Panc1 (cell line): ENCODE results near the gene TIMM8A.

Source experiments
- POLR2AphosphoS5 ChIP-seq: IDR thresholded peaks from 2 replicates; pipeline ENCODE4 v1.6.1; 2012; ENCODE audit warnings: mild to moderate bottlenecking, low read depth, low read length, moderate library complexity
- TCF7L2 ChIP-seq: IDR thresholded peaks from 2 replicates; pipeline ENCODE4 v1.6.1; 2011; ENCODE audit warnings: mild to moderate bottlenecking, low read depth, low read length, inconsistent platforms
- TF ChIP-seq, protein P1 (sequence below): fragments of 450-650 bp; IDR thresholded peaks from 2 replicates; pipeline ENCODE4 v1.5.1; 2017; ENCODE audit warnings: mild to moderate bottlenecking

DNA sequence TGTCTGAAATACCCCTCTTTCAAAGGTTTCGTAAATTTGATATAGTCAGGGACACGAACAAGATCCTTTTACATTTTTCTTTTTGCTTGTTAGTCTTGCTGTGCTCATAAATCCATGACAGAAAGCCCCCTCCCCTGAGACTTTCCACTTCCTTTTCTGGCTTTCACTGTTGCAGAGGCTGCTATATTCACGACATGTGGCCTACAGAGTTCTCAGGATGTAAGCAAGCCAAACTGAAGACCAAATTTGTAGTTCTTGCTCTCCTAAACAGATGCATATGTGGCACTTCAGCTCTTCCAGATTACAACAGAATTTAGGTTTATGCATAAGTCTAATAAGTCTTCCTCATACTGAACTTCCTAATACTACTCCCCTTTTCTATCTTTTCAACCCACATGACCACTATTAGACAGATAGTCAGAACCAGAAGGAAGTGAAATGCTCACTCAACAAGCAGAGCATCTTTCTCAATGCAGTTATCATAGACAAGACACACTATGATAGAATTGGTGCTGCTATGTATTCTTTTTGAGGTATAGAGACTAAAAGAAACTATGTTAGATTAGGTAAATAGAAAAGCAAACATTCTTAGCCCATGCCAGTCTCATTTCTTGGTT is 22.5 kb upstream of the TIMM8A start:
- TF ChIP-seq, protein P1, sequence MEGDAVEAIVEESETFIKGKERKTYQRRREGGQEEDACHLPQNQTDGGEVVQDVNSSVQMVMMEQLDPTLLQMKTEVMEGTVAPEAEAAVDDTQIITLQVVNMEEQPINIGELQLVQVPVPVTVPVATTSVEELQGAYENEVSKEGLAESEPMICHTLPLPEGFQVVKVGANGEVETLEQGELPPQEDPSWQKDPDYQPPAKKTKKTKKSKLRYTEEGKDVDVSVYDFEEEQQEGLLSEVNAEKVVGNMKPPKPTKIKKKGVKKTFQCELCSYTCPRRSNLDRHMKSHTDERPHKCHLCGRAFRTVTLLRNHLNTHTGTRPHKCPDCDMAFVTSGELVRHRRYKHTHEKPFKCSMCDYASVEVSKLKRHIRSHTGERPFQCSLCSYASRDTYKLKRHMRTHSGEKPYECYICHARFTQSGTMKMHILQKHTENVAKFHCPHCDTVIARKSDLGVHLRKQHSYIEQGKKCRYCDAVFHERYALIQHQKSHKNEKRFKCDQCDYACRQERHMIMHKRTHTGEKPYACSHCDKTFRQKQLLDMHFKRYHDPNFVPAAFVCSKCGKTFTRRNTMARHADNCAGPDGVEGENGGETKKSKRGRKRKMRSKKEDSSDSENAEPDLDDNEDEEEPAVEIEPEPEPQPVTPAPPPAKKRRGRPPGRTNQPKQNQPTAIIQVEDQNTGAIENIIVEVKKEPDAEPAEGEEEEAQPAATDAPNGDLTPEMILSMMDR: no peak
- TF ChIP-seq POLR2AphosphoS5 (no peak), TCF7L2 (no peak)
